ENCODE results near the gene PRR19. TPM values are rescaled to one million over a fixed set of nuclear protein-coding genes. Genes with fewer than 3 reads are reported as not detected.
"Not testable (repeated sequence)": the region's sequence is repeated elsewhere in the genome, so short reads cannot be mapped to it uniquely, and the experiment has no call there.

PRR19 gene
- total RNA-seq, 2 donors from 2014 or later, result 0.32 to 1.0 TPM

GRCh38 chr19:42330241-42330711, 28.3 kb downstream of the PRR19 start:
- H3K9me3 ChIP-seq, result no peaks in the 10 kb centered on the region
- no peak for DNase-seq
- H3K36me3 ChIP-seq, result no peaks in the 10 kb centered on the region
- no peak overlapping the region for H3K4me3 ChIP-seq
- H3K27me3 ChIP-seq, result no peaks in the 10 kb centered on the region
- intact Hi-C loops (cut with DNase I), result no loop called here
- no peak overlapping the region for H3K27ac ChIP-seq
- peaks cover 4% of the 10 kb centered on the region for H3K4me1 ChIP-seq
- TF ChIP-seq CTCF (IDR thresholded peaks at IDR 0.05), result no peak
- H3K9ac ChIP-seq (ENCODE audit: low read depth in 2 of 2, low read length in 2 of 2), result no peak overlapping the region

- H3K27me3 ChIP-seq; H3K9me3 ChIP-seq; H3K4me3 ChIP-seq; H3K9ac ChIP-seq (ENCODE audit: low read depth in 2 of 2, low read length in 2 of 2); H3K36me3 ChIP-seq; intact Hi-C loops (cut with DNase I); H3K27ac ChIP-seq; H3K4me1 ChIP-seq; DNase-seq: not testable (repeated sequence)
Observed at GRCh38 chr19:42331333-42331732, 29.4 kb downstream of the PRR19 start.

- H3K9ac ChIP-seq (ENCODE audit: low read depth in 2 of 2, low read length in 2 of 2), result no peak overlapping the region
- no peak overlapping the region for H3K4me3 ChIP-seq
- no peaks in the 10 kb centered on the region for H3K27me3 ChIP-seq
- intact Hi-C loops (cut with DNase I), result no loop called here
- no peak for TF ChIP-seq CTCF (IDR thresholded peaks at IDR 0.05)
- H3K36me3 ChIP-seq, result no peaks in the 10 kb centered on the region
- H3K4me1 ChIP-seq, result no peaks in the 10 kb centered on the region
- DNase-seq, result no peak
- H3K9me3 ChIP-seq, result no peaks in the 10 kb centered on the region
- no peak overlapping the region for H3K27ac ChIP-seq
Observed at GRCh38 chr19:42332059-42332458, 30.1 kb downstream of the PRR19 start.

GRCh38 chr19:42333018-42333417, 31.1 kb downstream of the PRR19 start:
- no peaks in the 10 kb centered on the region for H3K4me1 ChIP-seq
- no peak overlapping the region for H3K27ac ChIP-seq
- intact Hi-C loops (cut with DNase I), result no loop called here
- TF ChIP-seq CTCF (IDR thresholded peaks at IDR 0.05), result no peak
- DNase-seq, result no peak
- no peaks in the 10 kb centered on the region for H3K9me3 ChIP-seq
- H3K36me3 ChIP-seq, result no peaks in the 10 kb centered on the region
- H3K9ac ChIP-seq (ENCODE audit: low read depth in 2 of 2, low read length in 2 of 2), result no peak overlapping the region
- H3K27me3 ChIP-seq, result no peaks in the 10 kb centered on the region
- H3K4me3 ChIP-seq, result no peak overlapping the region

GRCh38 chr19:42333975-42334696, 32.2 kb downstream of the PRR19 start:
- H3K4me3 ChIP-seq, result no peak overlapping the region
- H3K36me3 ChIP-seq, result no peaks in the 10 kb centered on the region
- H3K9me3 ChIP-seq, result no peaks in the 10 kb centered on the region
- H3K27ac ChIP-seq, result no peak overlapping the region
- no peak overlapping the region for H3K9ac ChIP-seq (ENCODE audit: low read depth in 2 of 2, low read length in 2 of 2)
- no peaks in the 10 kb centered on the region for H3K4me1 ChIP-seq
- no peak for DNase-seq
- intact Hi-C loops (cut with DNase I), result no loop called here
- TF ChIP-seq CTCF (IDR thresholded peaks at IDR 0.05), result no peak
- no peaks in the 10 kb centered on the region for H3K27me3 ChIP-seq

GRCh38 chr19:42334697-42335373, 32.9 kb downstream of the PRR19 start:
- Histone ChIP-seq H3K27me3 (no peaks in the 10 kb centered on the region), H3K36me3 (no peaks in the 10 kb centered on the region), H3K4me3 (no peak overlapping the region), H3K9ac (ENCODE audit: low read depth in 2 of 2, low read length in 2 of 2) (no peak overlapping the region), H3K9me3 (no peaks in the 10 kb centered on the region), H3K4me1 (no peaks in the 10 kb centered on the region), H3K27ac (no peak overlapping the region)
- no peak for TF ChIP-seq CTCF (IDR thresholded peaks at IDR 0.05)
- intact Hi-C loops (cut with DNase I), result no loop called here
- no peak for DNase-seq

Measured in colonic mucosa (tissue), 4 donors.